ENCODE results near the gene FOXM1. TPM values are rescaled to one million over a fixed set of nuclear protein-coding genes. Genes with fewer than 3 reads are reported as not detected.

Gene FOXM1
- total and polyA plus RNA-seq, 2 of the 13 experiments (the other 11 are each of a cell fraction or from before 2014, with no cell fraction given), result 17.1 to 25.9 TPM

- peak; percentile 75 for TF ChIP-seq ZHX1 (CRISPR knock-in tag; IDR thresholded peaks at IDR 0.05; ENCODE audit: low read depth)
- TF ChIP-seq NFRKB (IDR thresholded peaks at IDR 0.05), result no peak
- 0 out of 2 replicates have a peak, but pooled peaks have one; percentile 75 for TF ChIP-seq IRF1 (CRISPR knock-in tag; IDR thresholded peaks at IDR 0.05; ENCODE audit: low read depth)
- TF ChIP-seq ZSCAN5A (CRISPR knock-in tag; IDR thresholded peaks at IDR 0.05; ENCODE audit: borderline replicate concordance), result peak; percentile 92; the same call in 1 of the 2 replicates
- peak; percentile 32; the same call in 1 of the 2 replicates for TF ChIP-seq ZNF124 (CRISPR knock-in tag; IDR thresholded peaks at IDR 0.05)
- 0 out of 2 replicates have a peak, but pooled peaks have one; percentile 73 for TF ChIP-seq ZNF510 (CRISPR knock-in tag; IDR thresholded peaks at IDR 0.05; ENCODE audit: low read depth)
- TF ChIP-seq SMAD1 (CRISPR knock-in tag; IDR thresholded peaks at IDR 0.05; ENCODE audit: borderline replicate concordance, low read depth), result 0 out of 2 replicates have a peak, but pooled peaks have one; percentile 20
- peak; percentile 86; the same call in 1 of the 2 replicates for TF ChIP-seq BRF2 (CRISPR knock-in tag; IDR thresholded peaks at IDR 0.05)
- TF ChIP-seq ZNF260 (CRISPR knock-in tag; IDR thresholded peaks at IDR 0.05; ENCODE audit: borderline replicate concordance, low read depth), result no peak
- TF ChIP-seq ZGPAT (CRISPR knock-in tag; IDR thresholded peaks at IDR 0.05), result peak; percentile 57; the same call in 1 of the 2 replicates
- no peak; the same call in 1 of the 2 replicates for TF ChIP-seq PLSCR1 (CRISPR knock-in tag; IDR thresholded peaks at IDR 0.05; ENCODE audit: borderline replicate concordance)
- TF ChIP-seq AFF4 (CRISPR knock-in tag; IDR thresholded peaks at IDR 0.05), result no peak
- TF ChIP-seq ZEB1 (IDR thresholded peaks at IDR 0.05; ENCODE audit: insufficient replicate concordance, low read depth), result no peak
- TF ChIP-seq IRF2 (CRISPR knock-in tag; IDR thresholded peaks at IDR 0.05), result no peak
Measured at GRCh38 chr12:2890388-2891239, 13.6 kb upstream of the FOXM1 start, which contains the start of gene TULP3 (continued).
